Measurements from ENCODE around the gene ANKS6.

The ANKS6 gene

GRCh38 chr9:98815391-98815951, 19.1 kb upstream of the ANKS6 start:
- FAIRE-seq = no peak
- DNase-seq (ENCODE audit: insufficient read length, low spot score) = no peak

DNA sequence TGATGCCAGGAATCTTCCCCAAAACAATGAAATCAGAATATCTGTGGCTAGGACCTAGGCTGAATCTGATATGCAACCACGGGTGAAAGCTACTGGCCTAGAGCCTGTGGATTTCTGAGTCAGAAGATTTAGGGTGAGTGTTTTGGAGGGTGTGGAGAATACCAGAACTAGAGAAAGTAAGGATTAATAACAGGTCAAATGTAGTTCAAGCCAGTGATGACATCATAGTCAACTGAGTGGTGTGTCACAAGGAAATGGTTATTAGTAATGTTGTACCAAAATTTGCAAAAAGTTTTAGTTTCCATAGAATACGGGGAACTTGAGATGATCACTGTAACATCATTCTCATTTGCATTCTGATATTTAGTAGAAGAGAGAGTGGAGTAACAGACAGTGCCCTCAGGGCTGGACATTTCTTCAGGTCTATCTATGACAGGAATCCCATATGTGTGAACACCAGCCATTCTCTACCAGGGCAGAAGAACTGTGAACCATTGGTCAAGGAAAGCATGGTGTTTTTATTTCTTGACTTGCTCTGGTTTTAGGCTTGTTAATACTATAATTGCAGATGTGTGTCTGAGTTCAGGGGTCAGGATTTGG, 14.8 kb upstream of the ANKS6 start:
- FAIRE-seq = no peak
- DNase-seq (ENCODE audit: insufficient read length, low spot score) = no peak

- DNase-seq (ENCODE audit: insufficient read length, low spot score) = no peak
- no peak for FAIRE-seq
Measured at GRCh38 chr9:98810102-98810842, 13.9 kb upstream of the ANKS6 start.

- FAIRE-seq = no peak
- no peak for DNase-seq (ENCODE audit: insufficient read length, low spot score)
Measured at GRCh38 chr9:98809311-98810101, 13.2 kb upstream of the ANKS6 start.

DNA sequence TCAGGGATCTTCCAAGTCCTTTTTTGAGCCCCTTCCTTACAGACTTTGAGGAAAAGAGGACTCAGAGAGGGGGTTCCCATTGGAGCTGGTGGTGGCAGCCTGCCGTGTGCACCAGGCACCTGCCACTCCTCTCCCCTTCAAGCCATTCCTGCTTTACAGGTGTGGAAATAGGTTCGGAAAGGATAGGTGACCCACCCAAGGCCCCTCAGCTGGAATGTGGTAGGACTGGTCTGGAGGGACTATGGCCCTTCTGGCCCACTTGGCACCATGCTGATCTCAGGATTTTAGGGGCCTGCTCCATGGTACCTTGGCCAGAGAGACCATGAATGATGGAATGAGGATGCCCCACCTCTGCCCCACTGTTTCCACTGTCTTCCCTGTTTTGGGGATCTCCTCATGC, 12.5 kb upstream of the ANKS6 start:
- FAIRE-seq (no peak), DNase-seq (ENCODE audit: insufficient read length, low spot score) (no peak)

- FAIRE-seq (no peak), DNase-seq (ENCODE audit: insufficient read length, low spot score) (no peak)
Measured at GRCh38 chr9:98808411-98808815, 12.1 kb upstream of the ANKS6 start.

- no peak for DNase-seq (ENCODE audit: insufficient read length, low spot score)
- FAIRE-seq = no peak
Measured at GRCh38 chr9:98807814-98808195, 11.4 kb upstream of the ANKS6 start.

GRCh38 chr9:98807070-98807813, 10.9 kb upstream of the ANKS6 start, which contains the start of gene GALNT12:
Gene GALNT12 (plus strand): TSS chr9:98807670. CDS start chr9:98807699, 29 bp downstream.
- FAIRE-seq = no peak

GRCh38 chr9:98806394-98807035, 10.2 kb upstream of the ANKS6 start:
- DNase-seq (ENCODE audit: insufficient read length, low spot score) = no peak
- no peak for FAIRE-seq

More at GRCh38 chr9:98807070-98807813, 10.9 kb upstream of the ANKS6 start, which contains the start of gene GALNT12:
- DNase-seq (ENCODE audit: insufficient read length, low spot score) = no peak

- FAIRE-seq (no peak), DNase-seq (ENCODE audit: insufficient read length, low spot score) (no peak)
Measured at GRCh38 chr9:98805506-98806272, 9.3 kb upstream of the ANKS6 start.

- DNase-seq (ENCODE audit: insufficient read length, low spot score) = no peak
Measured at GRCh38 chr9:98804083-98804482, 7.7 kb upstream of the ANKS6 start.

GRCh38 chr9:98801969-98802371, 5.6 kb upstream of the ANKS6 start:
- DNase-seq (ENCODE audit: insufficient read length, low spot score) (no peak), FAIRE-seq (no peak)

More at GRCh38 chr9:98804083-98804482, 7.7 kb upstream of the ANKS6 start:
- no peak for FAIRE-seq

DNA sequence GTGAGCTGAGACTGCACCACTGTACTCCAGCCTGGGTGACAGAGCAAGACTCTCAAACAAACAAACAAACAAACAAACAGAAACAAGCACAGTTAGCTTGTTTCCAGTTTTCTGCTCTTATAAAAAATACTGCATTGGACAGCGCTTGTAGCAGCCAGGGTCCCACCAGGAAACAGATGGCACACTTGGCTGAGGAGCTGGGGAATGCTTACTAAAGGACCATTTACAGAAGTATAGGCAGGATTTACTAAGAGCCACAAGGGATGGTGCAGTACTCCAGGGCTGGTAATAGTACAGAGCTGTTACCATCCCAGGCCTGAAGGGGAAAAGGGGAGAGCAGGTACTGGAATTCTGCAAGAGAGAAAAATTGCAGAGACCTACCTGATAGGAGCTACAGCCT, 5.2 kb upstream of the ANKS6 start:
- no peak for DNase-seq (ENCODE audit: insufficient read length, low spot score)
- FAIRE-seq = no peak

GRCh38 chr9:98798254-98798653, 1.9 kb upstream of the ANKS6 start:
- no peak for FAIRE-seq

DNA sequence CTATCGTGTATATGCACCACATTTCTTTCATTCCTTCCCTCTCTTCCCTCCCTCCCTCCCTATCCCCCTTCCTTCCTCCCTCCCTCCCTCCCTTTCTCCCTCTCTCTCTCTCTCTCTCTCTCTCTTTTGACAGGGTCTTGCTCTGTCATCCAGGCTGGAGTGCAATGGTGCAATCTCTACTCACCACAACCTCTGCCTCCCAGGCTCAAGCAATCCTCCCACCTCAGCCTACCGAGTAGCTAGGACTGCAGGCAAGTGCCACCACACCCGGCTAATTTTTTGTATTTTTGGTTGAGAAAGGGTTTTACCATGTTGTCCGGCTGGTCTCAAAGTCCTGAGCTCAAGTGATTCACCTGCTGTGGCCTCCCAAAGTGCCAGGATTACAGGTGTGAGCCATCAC, 1.1 kb upstream of the ANKS6 start:
- DNase-seq (ENCODE audit: insufficient read length, low spot score) (no peak), FAIRE-seq (no peak)

More at GRCh38 chr9:98798254-98798653, 1.9 kb upstream of the ANKS6 start:
- no peak for DNase-seq (ENCODE audit: insufficient read length, low spot score)

DNA sequence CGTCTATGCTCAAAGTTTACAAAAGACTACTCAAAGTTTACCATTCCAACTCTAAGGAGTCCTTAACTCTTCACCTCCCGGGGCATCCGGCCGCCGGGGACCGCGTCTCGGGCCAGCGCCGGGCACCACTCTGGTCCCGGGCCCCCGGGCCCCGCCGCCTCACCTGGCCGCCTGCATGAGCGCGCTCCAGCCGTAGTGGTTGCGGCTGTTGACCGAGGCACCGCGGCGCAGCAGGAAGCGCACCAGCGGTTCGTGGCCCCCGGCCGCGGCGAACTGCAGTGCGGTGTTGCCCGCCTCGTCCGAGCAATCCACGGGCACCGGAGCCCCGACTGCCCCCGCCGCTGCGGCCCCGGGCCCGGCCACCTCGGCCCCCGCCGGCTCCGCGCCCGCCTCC, 388 bp downstream of the ANKS6 start:
- DNase-seq (ENCODE audit: insufficient read length, low spot score) (no peak), FAIRE-seq (no peak)

DNA sequence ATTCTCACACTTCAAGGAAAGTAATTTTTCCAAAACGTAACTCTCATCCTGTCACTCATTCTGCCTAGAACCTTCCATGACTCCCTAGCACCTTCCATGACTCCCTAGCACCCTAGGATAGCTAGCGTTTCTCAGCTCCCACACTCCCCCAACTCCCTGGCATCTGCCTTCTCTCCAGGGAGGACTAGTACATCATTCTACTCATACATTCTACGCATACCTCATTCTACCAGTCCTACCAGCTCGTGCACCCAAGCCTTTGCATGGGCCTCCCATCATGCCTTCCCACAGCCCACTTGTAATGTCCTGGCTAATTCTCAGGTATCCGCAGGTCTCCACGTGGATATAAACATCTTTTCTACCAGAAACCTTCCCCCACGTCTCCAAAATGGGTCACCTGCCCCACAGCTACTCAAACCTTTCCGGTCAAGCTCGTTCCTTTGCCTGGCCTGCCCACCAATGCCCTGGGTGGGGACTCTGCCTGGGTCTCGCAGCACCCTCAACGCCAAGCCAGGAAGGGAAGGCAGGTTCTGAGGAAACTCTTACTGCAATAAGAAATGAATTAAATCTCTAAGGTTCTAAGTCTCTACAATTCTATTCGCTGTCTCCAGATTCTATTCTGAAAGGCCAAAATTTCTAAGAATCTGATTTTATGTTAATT, 930 bp downstream of the ANKS6 start:
- no peak for DNase-seq (ENCODE audit: insufficient read length, low spot score)
- FAIRE-seq = no peak

- DNase-seq (ENCODE audit: insufficient read length, low spot score) = no peak
- no peak for FAIRE-seq
Measured at GRCh38 chr9:98794802-98795201, 1.6 kb downstream of the ANKS6 start.

DNA sequence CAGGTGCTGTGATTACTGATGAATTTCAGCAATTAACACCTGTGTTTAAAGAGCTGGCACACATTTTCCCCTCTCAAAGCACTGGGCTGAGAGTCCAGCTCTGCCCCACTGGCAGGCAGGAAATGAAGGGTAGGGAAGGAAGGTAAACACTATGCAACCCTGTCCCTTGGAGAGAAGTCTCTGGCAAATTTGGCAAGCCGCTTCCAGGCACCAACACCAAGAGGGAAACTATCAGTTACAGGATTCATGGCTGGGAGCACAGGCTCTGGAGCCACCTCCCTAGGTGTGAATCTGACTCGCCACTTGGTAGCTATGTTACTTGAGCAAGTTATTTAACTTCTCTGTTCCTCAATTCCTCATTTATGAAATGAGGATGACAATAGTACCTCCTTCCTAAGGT, 3.3 kb downstream of the ANKS6 start:
- DNase-seq (ENCODE audit: insufficient read length, low spot score) (no peak), FAIRE-seq (no peak)

Measured in GM19239 (cell line).